CD4-positive, alpha-beta T cell treated with Interferon gamma for 1 hour (primary cell): ENCODE measurements around the gene PCNX3.
A peak's percentile ranks its signal among the peaks of the same experiment; 100 is the strongest.
"Not testable (repeated sequence)": the region's sequence is repeated elsewhere in the genome, so short reads cannot be mapped to it uniquely, and the experiment has no call there.

ENCODE experiments used
- DNase-seq: peaks from one replicate; pipeline ENCODE4 v3.0.0-alpha.2; 2020

The PCNX3 gene

DNA sequence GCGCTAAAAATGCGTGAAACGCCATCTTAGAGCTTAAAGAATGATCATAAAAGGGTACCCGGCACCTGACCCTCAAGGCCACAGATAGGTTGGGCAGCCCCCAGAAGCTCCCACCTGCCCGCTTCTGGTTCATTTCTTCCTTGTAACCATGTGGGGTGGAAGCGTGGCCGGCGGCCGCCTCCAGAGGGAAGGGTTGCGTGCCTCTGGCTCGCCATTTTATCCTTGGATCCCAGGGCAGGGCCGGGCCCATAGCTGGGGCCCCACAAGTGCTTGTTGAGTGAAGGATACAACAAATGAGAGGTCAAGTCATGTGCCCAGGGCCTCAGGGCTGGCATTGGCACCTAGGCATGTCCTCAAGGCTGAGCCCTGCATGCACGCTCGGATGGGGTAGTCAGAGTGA lies 5.9 kb downstream of the PCNX3 start:
- no peak for DNase-seq

DNA sequence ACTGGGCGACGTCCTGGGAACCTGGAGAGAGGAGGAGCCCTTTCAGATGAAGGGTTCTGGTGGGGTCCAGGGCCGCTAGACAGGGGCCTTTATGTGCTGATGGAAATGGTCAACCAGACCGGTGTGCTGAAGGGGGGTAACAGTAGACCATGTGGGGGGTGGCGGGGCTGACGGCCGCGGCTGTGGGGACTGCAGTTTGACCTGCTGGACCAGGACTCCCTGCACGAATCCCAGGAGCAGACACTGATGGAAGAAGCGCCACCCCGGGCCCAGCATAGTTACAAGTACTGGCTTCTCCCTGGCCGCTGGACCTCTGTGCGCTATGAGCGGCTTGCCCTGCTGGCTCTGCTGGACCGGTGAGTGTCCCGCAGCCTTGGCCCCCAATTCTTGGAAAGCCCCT lies 6.4 kb downstream of the PCNX3 start:
- no peak for DNase-seq

DNA sequence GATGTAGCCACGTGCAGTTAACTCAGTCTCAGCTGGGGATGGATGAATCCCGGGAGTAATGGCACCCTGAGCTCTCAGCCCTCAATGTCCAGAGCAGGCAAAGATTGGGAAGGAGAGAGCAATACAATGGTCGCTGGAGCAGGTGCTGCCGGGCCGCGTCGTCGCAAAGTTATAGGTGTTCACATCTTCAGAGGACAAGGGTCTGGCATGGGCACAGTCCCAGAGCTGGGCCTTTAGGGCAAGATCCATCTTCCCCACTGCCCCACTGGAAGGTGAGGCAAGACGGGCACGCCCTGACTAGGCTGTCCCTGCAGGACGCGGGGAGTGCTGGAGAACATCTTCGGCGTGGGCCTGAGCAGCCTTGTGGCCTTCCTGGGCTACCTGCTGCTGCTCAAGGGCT lies 7.6 kb downstream of the PCNX3 start:
- DNase-seq, result no peak

DNA sequence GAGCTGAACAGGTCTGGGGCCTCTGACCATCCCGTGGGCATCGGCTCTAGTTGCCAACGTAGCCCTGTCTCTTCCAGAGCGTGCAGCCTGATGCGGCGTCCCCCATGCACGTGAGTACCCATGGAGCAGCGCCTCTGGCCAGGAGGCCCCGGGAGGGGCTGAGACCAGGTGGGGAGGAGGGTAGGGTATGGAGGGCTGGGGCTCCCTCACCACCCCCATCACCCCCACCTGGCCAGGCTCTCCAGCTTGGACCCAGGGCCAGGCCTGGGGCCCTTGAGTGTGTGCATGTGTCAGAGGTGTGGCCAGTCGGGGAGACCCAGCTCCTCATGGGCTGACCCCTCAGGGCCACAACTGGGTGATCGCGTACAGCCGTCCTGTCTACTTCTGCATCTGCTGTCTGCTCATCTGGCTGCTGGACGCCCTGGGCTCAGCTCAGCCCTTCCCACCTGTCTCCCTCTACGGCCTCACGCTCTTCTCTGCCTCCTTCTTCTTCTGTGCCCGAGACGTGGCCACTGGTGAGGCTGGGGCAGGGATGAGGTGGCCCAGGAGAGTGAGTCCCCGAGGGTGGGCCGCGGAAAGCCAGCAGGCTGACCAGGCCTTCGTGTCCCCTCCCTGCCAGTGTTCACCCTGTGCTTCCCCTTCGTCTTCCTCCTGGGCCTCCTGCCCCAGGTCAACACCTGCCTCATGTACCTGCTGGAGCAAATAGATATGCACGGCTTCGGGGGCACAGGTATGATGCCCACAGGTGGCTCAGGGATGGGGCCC lies 8.5 kb downstream of the PCNX3 start:
- DNase-seq, result no peak

DNA sequence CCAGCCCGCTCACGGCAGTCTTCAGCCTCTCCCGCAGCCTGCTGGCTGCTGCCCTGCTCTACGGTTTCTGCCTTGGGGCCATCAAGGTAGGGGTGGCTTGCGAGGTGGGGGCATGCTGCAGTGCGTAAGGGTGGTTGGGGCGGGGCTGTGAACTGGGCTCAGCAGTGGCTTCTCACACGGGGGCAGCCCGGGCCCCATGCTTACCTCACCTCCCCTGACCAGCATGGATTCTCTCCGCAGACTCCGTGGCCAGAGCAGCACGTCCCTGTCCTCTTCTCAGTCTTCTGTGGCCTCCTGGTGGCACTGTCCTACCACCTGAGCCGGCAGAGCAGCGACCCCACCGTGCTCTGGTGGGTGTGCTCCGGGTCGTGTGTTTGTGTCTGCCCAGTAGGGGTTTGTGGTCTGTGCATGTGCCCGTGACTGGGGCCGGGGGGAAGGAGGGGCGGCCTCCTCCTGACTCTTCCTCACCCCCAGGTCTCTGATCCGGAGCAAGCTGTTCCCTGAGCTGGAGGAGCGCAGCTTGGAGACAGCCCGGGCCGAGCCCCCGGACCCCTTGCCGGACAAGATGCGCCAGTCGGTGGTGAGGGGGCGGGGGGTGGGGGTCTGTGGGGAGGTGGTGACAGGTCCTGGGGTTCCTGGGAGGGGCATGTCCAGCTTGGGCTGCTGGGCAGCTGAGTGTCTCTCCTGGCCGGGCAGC lies 9.5 kb downstream of the PCNX3 start:
- no peak for DNase-seq

DNA sequence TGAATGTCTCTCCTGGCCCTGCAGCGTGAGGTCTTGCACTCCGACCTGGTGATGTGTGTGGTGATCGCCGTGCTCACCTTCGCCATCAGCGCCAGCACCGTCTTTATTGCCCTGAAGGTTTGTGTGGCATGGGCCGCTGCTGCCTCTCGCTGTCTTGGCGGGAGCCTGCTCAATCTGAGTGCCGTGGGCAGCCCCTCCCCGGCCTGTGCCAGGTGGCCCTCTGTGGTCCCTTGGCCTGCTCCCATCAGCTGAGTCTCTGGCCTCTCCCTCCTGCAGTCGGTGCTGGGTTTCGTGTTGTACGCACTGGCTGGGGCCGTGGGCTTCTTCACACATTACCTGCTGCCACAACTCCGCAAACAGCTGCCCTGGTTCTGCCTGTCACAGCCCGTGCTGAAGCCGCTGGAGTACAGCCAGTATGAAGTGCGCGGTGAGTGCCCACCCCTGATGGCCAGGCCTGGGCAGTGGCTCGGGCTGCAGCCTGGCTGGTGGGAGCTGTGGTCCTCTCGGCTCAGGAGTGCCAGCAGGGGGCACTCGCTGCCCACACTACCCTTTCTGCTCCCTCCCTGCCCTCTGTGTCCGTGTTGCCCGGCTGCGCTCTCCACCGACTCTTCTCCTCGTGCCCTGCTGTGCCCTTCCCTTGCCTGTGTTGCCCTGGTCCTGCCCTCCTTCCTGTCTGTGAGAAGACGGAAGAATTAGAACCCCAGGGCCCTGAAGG lies 10.2 kb downstream of the PCNX3 start:
- DNase-seq, result peak; percentile 71

DNA sequence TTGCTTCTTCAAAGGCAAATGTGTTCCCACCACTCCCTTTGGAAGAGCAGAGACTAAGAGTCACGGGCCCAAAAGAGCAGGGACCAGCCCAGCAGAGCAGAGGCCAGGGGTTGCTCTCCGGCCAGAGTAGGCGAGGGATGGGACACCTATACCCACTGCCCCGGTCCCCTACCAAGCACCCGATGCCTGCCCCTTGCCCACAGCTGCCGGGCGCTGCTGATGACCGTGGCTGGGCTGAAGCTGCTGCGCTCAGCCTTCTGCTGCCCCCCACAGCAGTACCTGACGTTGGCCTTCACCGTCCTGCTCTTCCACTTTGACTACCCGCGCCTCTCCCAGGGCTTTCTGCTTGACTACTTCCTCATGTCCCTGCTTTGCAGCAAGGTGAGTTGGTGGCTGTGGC lies 11.6 kb downstream of the PCNX3 start:
- DNase-seq, result no peak

DNA sequence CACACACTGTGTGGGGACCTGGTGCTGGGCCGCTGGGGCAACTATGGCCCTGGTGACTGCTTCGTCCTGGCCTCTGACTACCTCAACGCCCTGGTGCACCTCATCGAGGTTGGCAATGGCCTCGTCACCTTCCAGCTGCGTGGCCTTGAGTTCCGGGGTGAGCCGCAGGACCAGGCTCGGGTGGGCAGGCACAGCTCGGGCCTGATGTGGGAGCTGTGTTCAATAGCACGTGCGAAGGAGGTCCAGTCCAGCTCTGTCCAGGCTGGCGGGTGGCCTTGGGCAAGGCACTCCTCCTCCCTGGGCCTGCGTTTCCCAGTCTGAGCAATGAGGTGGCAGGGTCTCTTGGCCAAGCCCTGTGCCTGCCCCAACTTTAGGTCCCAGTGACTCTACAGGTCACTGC lies 14.0 kb downstream of the PCNX3 start:
- DNase-seq, result no peak

DNA sequence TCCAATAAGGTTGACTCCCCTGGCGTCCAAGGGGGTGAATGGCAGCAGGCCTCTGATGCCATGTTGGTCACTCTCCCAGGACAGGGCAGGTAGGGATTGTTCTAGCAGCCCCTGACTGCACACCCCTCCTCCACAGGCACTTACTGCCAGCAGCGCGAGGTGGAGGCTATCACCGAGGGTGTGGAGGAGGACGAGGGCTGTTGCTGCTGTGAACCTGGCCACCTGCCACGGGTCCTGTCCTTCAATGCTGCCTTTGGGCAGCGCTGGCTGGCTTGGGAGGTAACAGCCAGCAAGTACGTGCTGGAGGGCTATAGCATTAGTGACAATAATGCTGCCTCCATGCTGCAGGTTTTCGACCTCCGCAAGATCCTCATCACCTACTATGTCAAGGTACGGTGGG lies 14.6 kb downstream of the PCNX3 start:
- no peak for DNase-seq

DNA sequence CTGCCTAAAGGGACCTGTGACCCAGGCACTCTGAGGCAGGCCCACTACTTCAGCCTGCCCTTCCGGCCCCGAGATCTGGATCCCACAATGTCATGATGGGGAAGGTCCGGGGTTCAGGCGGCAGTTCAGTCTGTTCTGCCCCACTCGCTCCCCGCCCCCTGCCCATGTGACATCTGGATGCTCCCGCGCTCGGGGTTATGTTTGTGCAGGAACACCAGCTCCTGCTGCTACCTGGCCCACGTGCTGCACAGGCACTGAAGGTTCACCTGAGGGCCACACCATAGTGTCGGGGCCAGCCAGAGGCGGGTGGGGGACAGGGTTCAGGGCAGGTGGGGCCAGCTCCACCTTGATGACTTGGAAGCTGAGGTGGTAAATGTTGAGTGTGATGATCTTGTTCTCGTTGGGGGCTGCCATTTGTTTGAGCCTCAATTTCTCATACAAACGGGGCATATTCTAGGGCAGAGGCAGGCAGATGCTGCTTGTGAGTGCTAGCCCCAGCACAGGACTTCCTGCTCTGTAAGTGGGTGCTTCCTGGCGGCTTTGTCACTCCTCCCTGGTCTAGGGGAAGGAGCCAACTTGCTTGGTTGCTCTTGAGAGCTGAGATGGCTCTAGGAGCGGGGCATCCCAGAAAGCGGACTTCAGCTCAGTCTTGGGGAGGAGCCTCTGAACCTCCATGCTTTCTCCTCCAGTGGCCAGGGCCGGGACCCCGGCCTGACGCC lies 18.0 kb downstream of the PCNX3 start:
- no peak for DNase-seq

DNA sequence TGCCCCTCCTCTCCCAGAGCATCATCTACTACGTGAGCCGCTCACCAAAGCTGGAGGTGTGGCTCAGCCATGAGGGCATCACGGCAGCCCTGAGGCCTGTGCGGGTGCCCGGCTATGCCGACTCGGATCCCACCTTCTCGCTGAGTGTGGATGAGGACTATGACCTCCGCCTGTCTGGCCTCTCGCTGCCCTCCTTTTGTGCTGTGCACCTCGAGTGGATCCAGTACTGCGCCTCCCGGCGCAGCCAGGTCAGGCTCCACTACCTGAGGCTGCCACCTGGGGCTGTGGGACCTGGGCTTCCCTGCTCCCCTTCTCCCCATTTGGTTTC lies 18.5 kb downstream of the PCNX3 start:
- DNase-seq, result no peak

DNA sequence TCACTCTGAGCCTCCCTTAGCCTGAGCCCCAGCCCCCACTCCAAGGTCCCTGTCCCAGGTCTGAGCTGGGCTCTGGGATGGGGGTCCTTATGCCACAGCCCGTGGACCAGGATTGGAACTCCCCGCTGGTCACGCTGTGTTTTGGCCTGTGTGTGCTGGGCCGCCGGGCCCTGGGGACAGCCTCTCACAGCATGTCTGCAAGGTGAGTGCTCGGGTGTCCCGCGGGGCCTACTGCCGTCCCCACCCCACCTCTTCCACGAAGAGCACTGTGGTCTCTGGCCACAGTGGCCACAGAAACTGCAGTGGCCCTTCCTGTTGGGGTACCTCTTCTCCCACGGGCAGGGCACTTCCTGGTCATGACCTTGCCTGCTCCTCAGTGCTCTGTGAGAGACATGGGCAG lies 18.9 kb downstream of the PCNX3 start:
- DNase-seq, result no peak

DNA sequence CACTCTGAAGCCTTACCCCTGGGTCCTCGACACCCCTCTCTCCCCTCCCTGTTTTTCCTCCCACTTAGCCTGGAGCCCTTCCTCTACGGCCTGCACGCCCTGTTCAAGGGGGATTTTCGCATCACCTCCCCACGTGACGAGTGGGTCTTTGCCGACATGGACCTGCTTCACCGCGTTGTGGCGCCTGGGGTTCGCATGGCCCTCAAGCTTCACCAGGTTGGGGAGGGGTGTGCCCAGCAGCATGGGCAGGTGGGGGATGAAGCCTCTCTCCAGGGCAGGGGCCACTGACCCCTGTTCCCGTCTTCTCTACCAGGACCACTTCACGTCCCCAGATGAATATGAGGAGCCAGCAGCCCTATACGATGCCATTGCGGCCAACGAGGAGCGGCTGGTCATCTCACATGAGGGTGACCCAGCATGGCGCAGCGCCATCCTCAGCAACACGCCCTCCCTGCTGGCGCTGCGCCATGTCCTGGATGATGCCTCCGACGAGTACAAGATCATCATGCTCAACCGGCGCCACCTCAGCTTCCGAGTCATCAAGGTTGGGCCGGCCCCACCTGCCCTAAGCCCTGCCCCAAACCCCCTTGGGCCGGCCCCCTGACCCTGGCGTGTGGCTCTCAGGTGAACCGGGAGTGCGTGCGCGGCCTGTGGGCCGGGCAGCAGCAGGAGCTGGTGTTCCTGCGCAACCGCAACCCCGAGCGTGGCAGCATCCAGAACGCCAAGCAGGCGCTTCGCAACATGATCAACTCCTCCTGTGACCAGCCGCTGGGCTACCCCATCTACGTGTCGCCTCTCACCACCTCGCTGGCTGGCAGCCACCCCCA lies 19.5 kb downstream of the PCNX3 start:
- no peak for DNase-seq

DNA sequence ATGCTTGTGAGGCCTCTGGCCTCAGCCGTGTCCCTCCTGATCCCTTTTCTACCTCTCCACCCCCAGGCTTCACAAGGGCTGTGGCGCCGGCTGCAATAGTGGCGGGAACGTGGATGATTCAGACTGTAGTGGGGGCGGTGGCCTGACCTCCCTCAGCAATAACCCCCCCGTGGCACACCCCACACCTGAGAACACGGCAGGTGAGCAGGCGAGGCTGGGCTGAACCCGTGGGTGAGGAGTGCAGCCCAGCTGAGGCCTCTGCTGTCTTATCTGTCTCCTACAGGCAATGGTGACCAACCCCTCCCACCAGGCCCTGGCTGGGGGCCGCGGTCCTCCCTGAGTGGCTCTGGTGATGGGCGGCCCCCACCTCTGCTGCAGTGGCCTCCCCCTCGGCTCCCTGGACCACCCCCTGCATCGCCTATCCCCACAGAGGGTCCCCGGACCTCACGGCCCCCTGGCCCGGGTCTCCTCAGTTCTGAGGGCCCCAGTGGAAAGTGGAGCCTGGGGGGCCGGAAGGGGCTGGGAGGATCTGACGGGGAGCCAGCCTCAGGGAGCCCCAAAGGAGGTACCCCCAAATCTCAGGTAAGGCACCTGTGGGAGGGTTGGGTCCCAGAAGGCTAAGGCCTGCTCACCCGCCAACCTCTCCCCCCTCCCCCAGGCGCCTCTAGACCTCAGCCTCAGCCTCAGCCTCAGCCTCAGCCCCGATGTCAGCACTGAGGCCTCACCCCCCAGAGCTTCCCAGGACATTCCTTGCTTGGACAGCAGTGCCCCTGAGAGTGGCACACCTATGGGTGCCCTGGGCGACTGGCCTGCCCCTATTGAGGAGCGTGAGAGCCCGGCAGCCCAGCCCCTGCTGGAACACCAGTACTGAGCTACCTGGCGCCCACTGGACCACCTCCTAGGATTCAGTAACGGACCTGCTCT lies 20.8 kb downstream of the PCNX3 start:
- no peak for DNase-seq

DNA sequence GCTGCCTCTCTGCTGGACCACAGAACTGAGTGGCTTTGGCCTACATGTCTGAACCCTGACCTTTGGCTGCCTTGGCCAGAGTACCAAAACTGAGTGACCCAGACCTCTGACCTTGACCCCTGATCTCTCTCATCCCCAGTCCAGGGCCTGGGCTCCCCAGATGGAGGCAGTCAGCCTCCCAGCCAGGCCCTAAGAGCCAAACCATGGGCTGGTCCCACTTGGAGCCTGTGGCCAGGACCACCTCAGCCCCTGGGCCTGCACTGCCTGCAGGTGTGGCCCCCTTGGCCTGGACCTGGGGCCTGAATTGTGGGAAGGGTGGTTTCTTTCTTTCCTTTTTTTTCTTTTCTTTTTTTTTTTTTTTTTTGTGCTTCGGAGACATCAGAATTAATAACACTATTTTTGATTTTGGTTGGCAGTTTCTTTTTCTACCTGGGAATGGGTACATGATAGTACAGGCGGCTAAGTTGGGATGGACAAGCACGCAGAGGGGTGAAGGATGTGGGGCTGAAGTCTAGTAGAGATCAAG lies 21.5 kb downstream of the PCNX3 start:
- no peak for DNase-seq

DNA sequence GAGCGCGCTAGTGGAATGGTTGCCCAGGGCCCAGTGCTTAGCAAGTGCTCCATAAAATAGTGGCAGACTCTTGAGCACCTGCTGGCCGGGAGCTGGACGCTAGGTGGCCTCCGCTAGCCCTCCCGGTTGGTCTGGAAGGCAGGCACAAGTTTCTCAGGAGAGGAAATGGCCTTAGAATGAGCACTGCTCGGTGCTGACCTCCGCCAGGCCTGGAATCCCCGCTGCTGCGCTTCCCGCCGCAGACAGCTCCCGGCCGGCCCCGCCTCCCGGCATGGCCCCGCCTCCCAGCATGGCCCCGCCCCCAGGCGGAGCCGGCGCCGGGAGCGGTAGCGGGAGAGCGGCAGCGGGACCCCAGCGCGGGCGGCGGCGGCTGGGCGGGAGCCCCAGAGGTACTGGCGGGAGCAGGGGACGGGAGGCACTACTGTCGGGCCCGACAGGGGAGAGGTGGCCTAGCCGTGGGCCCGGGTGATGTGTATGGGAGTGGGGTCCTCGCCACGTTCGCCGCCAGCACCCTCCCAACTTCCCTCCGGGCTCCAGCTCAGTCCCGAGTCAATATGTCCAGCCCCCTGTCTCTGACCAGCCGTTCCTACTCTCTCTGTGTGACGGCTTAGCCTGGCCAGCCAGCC lies 22.3 kb downstream of the PCNX3 start, which contains the start of gene SIPA1:
SIPA1 (plus strand) TSS at position 308 of the 626 bp plus-strand sequence. CDS start 2,821 bp downstream, outside the sequence.
- peak; percentile 72 for DNase-seq

DNA sequence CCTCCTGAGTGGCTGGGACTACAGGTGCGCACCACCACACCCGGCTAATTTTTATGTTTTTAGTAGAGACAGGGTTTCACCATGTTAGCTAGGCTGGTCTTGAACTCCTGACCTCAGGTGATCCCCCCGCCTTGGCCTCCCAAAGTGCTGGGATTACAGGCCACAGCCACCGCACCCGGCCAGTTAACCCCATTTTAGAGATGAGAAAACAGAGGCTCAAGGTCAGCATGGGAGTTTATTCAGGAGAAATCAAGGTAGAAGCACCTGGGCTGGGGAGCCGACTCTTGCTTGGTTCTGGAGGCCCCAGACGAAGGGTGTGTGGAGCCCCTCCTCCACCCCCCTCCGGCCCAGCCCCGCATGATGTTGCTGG lies 23.6 kb downstream of the PCNX3 start:
- not testable (repeated sequence) for DNase-seq

DNA sequence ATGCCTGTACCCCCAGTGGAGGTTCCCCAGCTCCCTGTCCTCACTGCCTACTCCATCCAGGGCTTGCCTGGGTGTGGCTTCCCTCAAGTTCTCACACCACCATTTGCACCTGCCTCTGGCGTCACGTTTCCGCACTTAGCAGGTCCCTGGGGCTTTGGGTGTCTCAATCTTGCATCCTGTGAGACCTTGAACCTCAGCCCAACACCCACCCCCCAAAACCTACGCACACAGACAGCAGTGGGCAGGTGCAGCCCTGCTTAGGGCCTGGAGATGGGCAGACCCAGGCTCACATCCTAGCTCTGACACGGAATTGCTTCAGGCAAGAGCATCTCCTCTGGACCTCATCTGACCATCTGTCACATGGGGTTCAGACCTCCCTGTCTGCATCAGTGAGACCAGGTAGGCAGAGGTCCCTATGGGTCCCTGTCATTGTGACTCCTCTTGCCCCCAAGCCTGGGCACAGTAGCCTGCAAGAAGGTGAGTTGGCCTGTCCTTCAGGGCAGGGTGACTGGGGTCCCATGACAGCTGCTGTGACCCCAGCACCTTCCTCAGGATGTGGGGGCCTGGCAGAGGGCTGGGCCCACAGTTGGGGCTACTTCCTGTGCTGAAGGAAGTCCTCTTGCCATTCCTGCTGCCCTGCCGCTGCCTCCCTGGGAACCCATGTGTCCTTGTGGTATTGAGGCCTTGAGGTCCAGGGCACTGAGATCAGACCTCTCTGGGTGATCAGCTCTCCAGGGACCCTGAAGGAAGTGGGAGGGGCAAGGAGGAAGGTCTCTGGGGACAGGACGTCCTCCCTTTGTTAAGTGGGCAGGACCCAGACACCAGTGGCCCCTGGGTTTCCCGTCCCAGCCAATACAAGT lies 24.3 kb downstream of the PCNX3 start:
- DNase-seq, result peak; percentile 95

DNA sequence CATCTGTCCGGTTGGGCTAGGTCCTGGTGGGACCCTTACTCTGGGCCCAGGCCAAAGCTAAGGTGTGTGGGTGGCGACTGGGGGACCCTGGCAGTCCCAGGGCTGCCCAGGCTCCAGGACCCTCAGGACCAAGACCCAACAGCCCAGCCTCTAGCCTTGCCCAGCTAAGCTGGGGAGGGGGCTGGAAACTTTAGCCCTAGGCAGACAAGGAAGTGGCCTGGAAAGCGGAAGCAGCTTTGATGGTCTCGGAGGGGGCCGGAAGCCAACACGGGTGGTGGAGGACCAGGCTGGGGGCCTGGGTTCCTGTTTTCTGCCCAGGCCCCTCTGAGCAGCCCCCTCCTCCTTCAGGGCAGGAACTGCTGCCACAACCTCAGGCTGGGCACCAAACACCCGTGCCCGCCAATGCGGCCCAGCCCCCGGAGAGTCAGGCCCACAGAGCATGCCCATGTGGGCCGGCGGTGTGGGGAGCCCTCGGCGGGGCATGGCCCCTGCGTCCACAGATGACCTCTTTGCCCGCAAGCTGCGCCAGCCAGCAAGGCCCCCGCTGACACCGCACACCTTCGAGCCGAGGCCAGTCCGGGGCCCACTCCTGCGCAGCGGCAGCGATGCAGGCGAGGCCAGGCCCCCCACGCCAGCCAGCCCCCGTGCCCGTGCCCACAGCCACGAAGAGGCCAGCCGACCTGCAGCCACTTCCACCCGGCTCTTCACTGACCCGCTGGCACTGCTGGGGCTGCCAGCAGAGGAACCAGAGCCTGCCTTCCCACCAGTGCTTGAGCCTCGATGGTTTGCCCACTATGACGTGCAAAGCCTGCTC lies 25.1 kb downstream of the PCNX3 start:
- peak; percentile 81 for DNase-seq
